ENCODE data around the gene RNF220.
"Not testable (repeated sequence)": the region's sequence is repeated elsewhere in the genome, so short reads cannot be mapped to it uniquely, and the experiment has no call there.

RNF220 gene

GRCh38 chr1:44497422-44498170 is 92.5 kb downstream of the RNF220 start:
- DNase-seq, result no peak

GRCh38 chr1:44499306-44499705 is 94.3 kb downstream of the RNF220 start:
- DNase-seq, result no peak

DNA sequence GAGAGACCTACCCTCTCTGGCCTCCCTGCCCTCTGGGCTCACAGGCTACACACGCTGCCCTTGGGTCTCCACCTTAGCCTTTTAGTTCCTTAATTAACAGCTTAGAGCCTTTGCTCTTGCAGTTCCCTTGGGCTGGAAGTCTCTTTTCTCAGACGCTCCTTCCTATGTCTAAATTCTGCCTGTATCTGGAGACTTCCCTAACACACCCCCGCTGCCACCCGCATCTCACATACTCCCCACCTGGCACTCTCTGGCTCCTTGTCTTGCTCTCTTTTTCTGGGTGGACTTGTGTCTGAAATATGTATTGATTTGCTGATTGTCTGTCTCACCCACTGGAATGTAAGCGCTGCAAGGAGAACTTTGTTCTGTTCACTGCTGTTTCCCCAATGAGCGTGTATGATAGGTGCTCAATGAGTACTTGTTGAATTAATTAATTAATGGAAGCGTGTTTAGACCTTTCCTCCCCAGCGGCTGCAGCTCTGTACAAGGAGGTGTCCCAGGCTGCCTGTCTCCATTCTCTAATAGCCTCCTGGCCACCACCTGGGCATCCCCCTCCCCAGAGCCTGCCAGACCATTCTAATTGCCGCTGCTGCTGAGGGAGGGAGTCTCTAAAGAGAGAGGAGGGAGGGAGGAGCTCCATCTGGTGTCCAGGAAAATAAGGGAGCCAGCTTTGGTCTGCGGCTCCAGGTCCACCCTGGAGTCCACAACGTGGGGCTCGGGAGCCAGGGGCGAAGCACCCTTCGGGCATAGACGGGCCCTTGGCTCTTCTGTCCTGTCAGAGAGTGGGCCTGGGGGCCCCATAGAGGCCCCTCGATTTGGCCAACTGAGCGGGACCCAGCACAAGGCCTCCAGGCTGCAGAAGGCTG is 95.4 kb downstream of the RNF220 start:
- DNase-seq, result no peak

GRCh38 chr1:44501047-44501890 is 96.2 kb downstream of the RNF220 start:
- no peak for DNase-seq

- DNase-seq, result not testable (repeated sequence)
Observed at GRCh38 chr1:44502823-44503222, 97.8 kb downstream of the RNF220 start.

DNA sequence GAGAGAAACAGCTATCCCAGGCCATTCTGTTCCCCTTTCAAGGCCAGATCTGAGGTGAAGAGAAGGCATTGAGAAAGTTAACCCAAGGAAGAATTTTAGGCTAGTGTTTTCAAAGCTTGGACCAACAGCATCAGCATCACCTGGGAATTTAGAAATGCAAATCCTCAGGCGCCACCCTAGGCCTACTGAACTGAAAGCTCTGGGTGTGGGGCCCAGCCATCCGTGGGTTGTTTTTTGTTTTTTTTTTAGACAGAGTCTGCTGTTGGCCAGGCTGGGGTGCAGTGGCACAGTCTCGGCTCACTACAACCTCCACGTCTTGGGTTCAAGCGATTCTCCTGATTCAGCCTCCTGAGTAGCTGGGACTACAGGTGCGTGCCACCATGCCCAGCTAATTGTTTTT is 98.6 kb downstream of the RNF220 start:
- DNase-seq, result no peak

GRCh38 chr1:44505210-44505993 is 100.3 kb downstream of the RNF220 start:
- no peak for DNase-seq

DNA sequence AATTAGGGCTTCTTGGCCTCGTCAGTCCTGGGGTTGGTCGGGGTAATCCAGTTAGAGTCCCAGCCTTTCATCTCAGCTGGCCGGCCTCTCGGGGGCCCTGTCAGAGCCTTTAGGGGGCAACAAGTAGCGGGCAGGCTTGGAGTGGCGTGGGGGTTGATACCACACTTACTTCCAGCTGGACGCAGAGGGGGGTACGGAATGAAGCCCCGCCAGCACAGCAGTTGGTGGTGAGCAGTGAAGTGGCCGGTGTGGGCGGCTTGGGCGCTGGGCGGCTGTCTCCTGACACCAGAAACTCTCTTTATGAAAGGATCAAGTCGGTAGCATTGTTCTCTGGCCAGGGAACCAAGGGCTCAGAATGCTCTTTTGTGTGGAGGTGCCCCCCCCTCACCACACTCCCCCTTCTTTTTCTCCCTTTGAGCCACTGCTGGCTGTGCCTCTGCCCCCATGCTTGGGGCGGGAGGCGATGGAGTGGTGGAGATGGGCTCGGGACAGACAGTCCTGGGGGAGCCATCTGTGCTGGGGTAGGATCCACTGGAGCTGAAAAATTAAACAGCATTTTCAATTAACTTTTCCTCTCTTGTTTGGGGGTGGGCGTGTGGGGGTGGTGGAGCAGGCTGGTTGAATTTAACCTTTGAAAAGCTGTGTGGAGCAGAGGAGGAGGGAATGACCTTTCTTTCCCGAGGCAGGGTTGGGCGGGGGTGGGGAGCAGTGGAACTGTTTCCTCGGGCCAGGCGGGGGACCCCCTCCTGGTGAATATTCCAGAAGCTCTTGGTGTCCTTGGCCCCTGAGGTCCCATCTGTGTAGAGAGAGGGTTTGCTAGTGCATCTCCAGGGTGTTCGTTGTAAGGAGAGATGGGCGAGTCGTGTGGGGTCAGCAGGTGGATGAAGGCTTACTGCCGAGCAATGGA is 102.7 kb downstream of the RNF220 start:
- DNase-seq, result no peak

GRCh38 chr1:44508397-44508745 is 103.3 kb downstream of the RNF220 start:
- DNase-seq, result no peak

DNA sequence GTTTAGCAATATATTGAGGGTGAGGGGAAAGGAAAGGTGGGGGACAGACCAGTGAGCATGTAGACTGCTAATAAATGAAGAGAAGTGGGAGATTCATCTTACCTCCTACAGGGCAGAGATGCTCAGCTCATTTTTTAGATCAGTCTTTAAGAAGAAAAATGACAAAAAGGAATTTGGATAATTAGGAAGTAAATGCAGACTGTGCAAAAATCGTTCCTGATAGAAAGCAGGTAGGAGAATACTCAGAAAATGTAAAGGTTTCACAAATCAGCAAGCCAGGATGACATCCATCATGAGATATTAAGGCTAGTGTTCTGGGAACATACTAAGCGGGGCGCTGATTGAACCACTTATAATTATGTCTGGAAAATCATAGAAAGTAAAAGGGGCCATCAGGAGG is 106.3 kb downstream of the RNF220 start:
- no peak for DNase-seq

DNA sequence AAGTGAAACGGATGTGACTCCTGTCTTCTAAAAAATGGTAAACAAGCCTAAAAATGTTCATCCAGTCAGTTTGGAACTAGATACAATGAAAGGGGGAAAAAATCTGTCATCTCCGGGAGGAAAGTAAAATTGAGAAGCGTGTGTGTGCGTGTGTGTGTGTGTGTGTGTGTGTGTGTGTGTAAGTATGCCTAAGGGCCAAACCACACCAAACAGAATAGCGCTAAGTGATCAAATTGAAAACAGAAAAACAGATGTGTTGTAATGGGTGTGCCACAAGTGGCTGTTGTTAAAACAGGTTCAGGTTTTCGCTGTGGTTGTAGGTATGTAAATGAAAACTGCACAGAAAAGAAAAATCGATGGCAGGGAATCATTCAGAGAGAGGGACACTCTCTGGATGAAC is 106.7 kb downstream of the RNF220 start:
- no peak for DNase-seq

- DNase-seq, result no peak
Observed at GRCh38 chr1:44512313-44512885, 107.3 kb downstream of the RNF220 start.

DNA sequence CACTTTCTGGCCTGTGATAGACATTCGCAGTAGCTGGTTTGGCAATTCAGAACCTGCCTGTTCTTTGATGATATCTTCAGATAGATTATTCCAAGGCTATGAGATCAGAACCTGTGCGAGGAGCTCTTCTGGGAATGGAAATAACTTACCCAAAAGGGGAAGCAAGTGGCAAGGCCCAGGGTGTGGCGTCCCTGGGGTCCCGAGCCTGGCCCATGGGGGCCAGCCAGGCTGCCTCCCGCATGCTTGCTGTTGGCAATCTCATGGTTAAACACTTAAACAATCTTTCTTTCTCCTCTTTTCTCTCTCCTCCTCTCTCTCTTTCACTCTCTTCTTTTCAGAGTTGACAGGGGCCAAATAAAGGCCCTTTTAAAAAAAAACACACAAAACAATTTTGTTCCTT is 108.1 kb downstream of the RNF220 start:
- DNase-seq, result no peak

- DNase-seq, result no peak
Observed at GRCh38 chr1:44514673-44515072, 109.6 kb downstream of the RNF220 start.

- no peak for DNase-seq
Observed at GRCh38 chr1:44515416-44515815, 110.4 kb downstream of the RNF220 start.

- no peak for DNase-seq
Observed at GRCh38 chr1:44519035-44519676, 114.1 kb downstream of the RNF220 start.

DNA sequence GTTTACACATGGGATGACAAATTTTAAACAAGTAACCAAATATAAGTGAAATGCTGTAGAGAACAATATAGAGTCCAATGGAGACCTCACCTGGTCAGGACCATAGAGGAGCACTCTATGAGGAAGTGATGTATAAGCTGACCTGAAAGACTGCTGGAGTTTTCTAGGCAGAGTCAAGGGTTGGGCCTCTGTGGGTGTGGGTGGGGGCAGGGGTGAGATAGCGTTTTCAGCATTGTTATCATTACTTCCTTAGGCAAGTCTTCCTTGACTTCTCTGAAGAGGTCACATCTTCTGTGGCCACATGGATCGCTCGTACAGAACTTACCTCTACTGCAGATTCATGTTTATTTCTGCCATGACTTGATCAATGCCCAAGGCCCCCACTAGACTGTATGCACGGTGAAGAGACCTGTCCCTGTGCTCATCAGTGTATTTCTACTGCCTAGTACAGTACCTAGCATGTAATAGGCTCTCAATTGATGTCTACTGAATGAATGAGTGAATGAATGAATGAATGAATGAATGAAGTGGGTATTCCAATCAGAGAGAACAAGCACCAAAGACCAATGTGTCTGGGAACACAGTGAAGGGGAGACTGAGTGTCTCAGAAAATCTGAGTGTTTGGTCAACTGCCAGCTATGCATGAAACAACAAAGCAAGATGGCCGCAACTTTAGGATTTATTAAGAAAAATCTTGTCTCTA is 116.5 kb downstream of the RNF220 start:
- no peak for DNase-seq

DNA sequence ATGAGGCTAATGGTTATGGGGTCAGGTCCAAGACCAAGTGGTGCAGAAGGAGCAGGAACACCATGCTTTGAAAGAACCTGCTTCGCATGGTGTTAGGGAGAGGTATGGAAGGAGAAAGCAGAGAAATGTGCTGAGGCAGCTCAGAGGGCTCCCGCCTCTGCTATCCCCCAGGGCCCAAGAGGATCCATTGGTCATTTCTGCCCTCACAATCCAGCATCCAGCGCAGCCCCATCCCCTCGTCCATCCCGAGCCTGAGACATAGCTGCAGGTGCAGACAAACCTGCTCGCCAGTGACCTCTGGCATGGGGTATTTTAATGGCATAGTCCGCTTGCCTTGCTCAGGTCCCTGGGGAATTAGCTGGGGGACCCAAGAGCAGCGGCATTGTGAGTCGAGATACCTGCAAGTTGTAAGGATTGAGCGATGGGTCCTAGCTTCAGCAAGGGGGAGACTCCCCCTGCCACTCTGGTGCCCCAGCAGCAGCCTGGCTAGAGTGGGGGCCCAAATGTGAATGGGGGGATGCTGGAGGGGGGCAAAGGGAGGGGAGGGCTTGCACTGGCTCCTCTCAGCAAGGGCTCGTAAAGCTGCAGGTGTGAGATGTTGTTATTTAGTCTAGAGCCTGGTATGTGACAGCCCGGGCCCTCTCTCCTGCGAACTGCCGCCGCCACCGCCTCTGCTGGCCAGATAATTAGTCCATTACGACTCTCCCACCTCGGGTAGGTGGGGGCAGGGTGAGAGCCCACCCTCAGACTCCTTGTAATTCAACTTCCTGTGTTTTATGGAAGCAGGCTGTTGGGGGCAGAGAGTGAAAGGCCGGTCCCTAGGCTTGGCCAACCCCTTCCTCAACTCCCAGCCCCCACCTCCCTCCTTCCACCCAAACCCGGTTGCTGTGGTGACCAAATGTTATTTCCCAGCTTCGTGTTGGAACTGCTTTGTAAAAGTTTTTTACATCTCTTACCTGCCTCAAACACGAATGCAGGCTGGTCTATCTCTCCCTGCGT is 118.8 kb downstream of the RNF220 start:
- no peak for DNase-seq

All from NCI-H1436 treated with DMSO at 0.1 percent for 48 hours (cell line).